OCI-LY1 (cell line): ENCODE measurements around the gene ANAPC13.

Source experiments
- H2AFZ ChIP-seq: fragments of 200-600 bp; sonication (generic), shearing (Covaris generic); 2 replicates; pipeline ENCODE4 v1.6.0; 2014; ENCODE audit warnings: antibody characterized with exemption, mild to moderate bottlenecking, low read length
- H3F3A ChIP-seq: fragments of 200-600 bp; sonication (generic), shearing (Covaris generic); 2 replicates; pipeline ENCODE4 v1.6.0; 2014; ENCODE audit warnings: mild to moderate bottlenecking, antibody characterized with exemption, low read length, moderate library complexity; ENCODE audit not compliant: insufficient read depth
- H3K27ac ChIP-seq: fragments of 200-600 bp; sonication (generic); 2 replicates; pipeline ENCODE4 v1.5.1; 2014; ENCODE audit warnings: low read length, mixed run types, mild to moderate bottlenecking, low read depth; ENCODE audit not compliant: poor library complexity, severe bottlenecking
- H3K27me3 ChIP-seq: fragments of 200-600 bp; sonication (generic); 2 replicates; pipeline ENCODE4 v1.6.0; 2014; ENCODE audit warnings: antibody characterized with exemption, mild to moderate bottlenecking, low read length, moderate library complexity; ENCODE audit not compliant: insufficient read depth
- H3K36me3 ChIP-seq: fragments of 200-600 bp; sonication (generic); 2 replicates; pipeline ENCODE4 v1.6.1; 2014; ENCODE audit warnings: mild to moderate bottlenecking, antibody characterized with exemption, low read length, moderate library complexity, mixed read lengths; ENCODE audit not compliant: insufficient read depth
- H3K4me1 ChIP-seq: fragments of 200-600 bp; sonication (generic); 2 replicates; pipeline ENCODE4 v1.5.1; 2014; ENCODE audit warnings: mild to moderate bottlenecking, low read length, moderate library complexity; ENCODE audit not compliant: insufficient read depth, severe bottlenecking
- H3K4me2 ChIP-seq: fragments of 200-600 bp; sonication (generic), shearing (Covaris generic); 2 replicates; pipeline ENCODE4 v1.6.1; 2014; ENCODE audit warnings: low read length
- H3K4me3 ChIP-seq: fragments of 200-600 bp; sonication (generic); 2 replicates; pipeline ENCODE4 v1.5.1; 2014; ENCODE audit warnings: low read length, low read depth, mild to moderate bottlenecking, mixed read lengths; ENCODE audit not compliant: poor library complexity, severe bottlenecking
- H3K79me2 ChIP-seq: fragments of 200-600 bp; shearing (Covaris generic); 2 replicates; pipeline ENCODE4 v1.6.1; 2016; ENCODE audit warnings: mixed run types, low read length, mixed read lengths; ENCODE audit not compliant: insufficient read depth
- H3K9ac ChIP-seq: fragments of 200-600 bp; sonication (generic), shearing (Covaris generic); 2 replicates; pipeline ENCODE4 v1.6.1; 2014; ENCODE audit warnings: mild to moderate bottlenecking, low read length, mixed read lengths
- H3K9me2 ChIP-seq: fragments of 200-600 bp; sonication (generic), shearing (Covaris generic); 2 replicates; pipeline ENCODE4 v1.6.1; 2014; ENCODE audit warnings: low read depth, mild to moderate bottlenecking, low read length, mixed read lengths
- H3K9me3 ChIP-seq: fragments of 200-600 bp; shearing (Covaris generic); 2 replicates; pipeline ENCODE4 v1.6.1; 2014; ENCODE audit warnings: low read length, mixed read lengths
- H4K20me1 ChIP-seq: fragments of 200-600 bp; sonication (generic), shearing (Covaris generic); 2 replicates; pipeline ENCODE4 v1.6.0; 2016; ENCODE audit warnings: mild to moderate bottlenecking, low read length; ENCODE audit not compliant: insufficient read depth
- CTCF ChIP-seq: fragments of 200-600 bp; sonication (generic), shearing (Covaris generic); IDR thresholded peaks from 2 replicates; pipeline ENCODE4 v1.5.1; 2017; ENCODE audit warnings: mild to moderate bottlenecking, antibody characterized with exemption, low read length, moderate library complexity, mixed read lengths
- EZH2 ChIP-seq: fragments of 200-600 bp; sonication (generic), shearing (Covaris generic); IDR thresholded peaks from 2 replicates; pipeline ENCODE4 v1.8.0; 2017; ENCODE audit warnings: borderline replicate concordance, mixed run types, mild to moderate bottlenecking, antibody characterized with exemption, low read length, moderate library complexity, mixed read lengths

The ANAPC13 gene

GRCh38 chr3:134430174-134430573 is 55.6 kb downstream of the ANAPC13 start:
- no peak overlapping the region for H3K4me2 ChIP-seq
- H2AFZ ChIP-seq: no peak overlapping the region
- TF ChIP-seq EZH2 (no peak), CTCF (no peak)
- H3K36me3 ChIP-seq: no peaks in the 10 kb centered on the region
- H3K27me3 ChIP-seq: no peaks in the 10 kb centered on the region
- H3K4me1 ChIP-seq: no peaks in the 10 kb centered on the region
- H3K9me3 ChIP-seq: no peaks in the 10 kb centered on the region
- H4K20me1 ChIP-seq: no peaks in the 10 kb centered on the region
- no peaks in the 10 kb centered on the region for H3K9me2 ChIP-seq
- no peaks in the 10 kb centered on the region for H3F3A ChIP-seq
- no peak overlapping the region for H3K27ac ChIP-seq
- no peak overlapping the region for H3K9ac ChIP-seq
- no peaks in the 10 kb centered on the region for H3K79me2 ChIP-seq
- H3K4me3 ChIP-seq: no peak overlapping the region

GRCh38 chr3:134428401-134428800 is 57.4 kb downstream of the ANAPC13 start:
- H3K9me3 ChIP-seq: no peaks in the 10 kb centered on the region
- no peak for TF ChIP-seq CTCF
- no peak for TF ChIP-seq EZH2
- H4K20me1 ChIP-seq: no peaks in the 10 kb centered on the region
- no peaks in the 10 kb centered on the region for H3K4me1 ChIP-seq
- H3K9me2 ChIP-seq: no peaks in the 10 kb centered on the region
- H3K36me3 ChIP-seq: no peaks in the 10 kb centered on the region
- no peaks in the 10 kb centered on the region for H3K79me2 ChIP-seq
- H2AFZ ChIP-seq: no peak overlapping the region
- H3K27ac ChIP-seq: no peak overlapping the region
- H3K27me3 ChIP-seq: no peaks in the 10 kb centered on the region
- H3F3A ChIP-seq: no peaks in the 10 kb centered on the region
- H3K9ac ChIP-seq: no peak overlapping the region
- H3K4me3 ChIP-seq: no peak overlapping the region
- no peak overlapping the region for H3K4me2 ChIP-seq
